ENCODE results near the gene SLC52A1.

The SLC52A1 gene

GRCh38 chr17:4986403-4986802, 48.8 kb downstream of the SLC52A1 start:
- Mint-ChIP-seq H3K27me3 (no peaks in the 10 kb centered on the region), H3K27ac (peak overlapping the region; percentile 94), H3K4me1 (peaks cover 52% of the 10 kb centered on the region), H3K36me3 (peaks cover 24% of the 10 kb centered on the region), H3K9me3 (no peaks in the 10 kb centered on the region), H3K4me3 (peak overlapping the region; percentile 94)
- peak; percentile 2 for ATAC-seq

Data from stimulated activated memory B cell treated with anti-CD40 and anti-IgM and Interleukin-4, amounts not matched to agents 10 μg/mL and 1 μg/mL and 100 μg/mL, for 72 hours (primary cell).